Endothelial cell (in vitro differentiated cells): ENCODE measurements around the gene PCDHGC3. TPM values are rescaled to one million over a fixed set of nuclear protein-coding genes. Genes with fewer than 3 reads are reported as not detected.

Experiments
- DNase-seq: peaks from one replicate; pipeline ENCODE4 v3.0.0; 2021; ENCODE audit warnings: low spot score
- H3K27ac Mint-ChIP-seq: one replicate; pipeline ENCODE4 v1.8.0; 2021; ENCODE audit warnings: mixed read lengths, inconsistent platforms; ENCODE audit not compliant: unreplicated experiment
- H3K27me3 Mint-ChIP-seq: one replicate; pipeline ENCODE4 v1.8.0; 2021; ENCODE audit warnings: mild to moderate bottlenecking, moderate library complexity, mixed read lengths, inconsistent platforms; ENCODE audit not compliant: unreplicated experiment
- H3K36me3 Mint-ChIP-seq: one replicate; pipeline ENCODE4 v1.8.0; 2021; ENCODE audit warnings: mild to moderate bottlenecking, low read depth, mixed read lengths, inconsistent platforms; ENCODE audit not compliant: unreplicated experiment
- H3K4me1 Mint-ChIP-seq: one replicate; pipeline ENCODE4 v1.8.0; 2021; ENCODE audit warnings: mild to moderate bottlenecking, mixed read lengths, inconsistent platforms; ENCODE audit not compliant: unreplicated experiment
- H3K4me3 Mint-ChIP-seq: one replicate; pipeline ENCODE4 v1.8.0; 2021; ENCODE audit warnings: mild to moderate bottlenecking, mixed read lengths, inconsistent platforms; ENCODE audit not compliant: unreplicated experiment
- H3K9me3 Mint-ChIP-seq: one replicate; pipeline ENCODE4 v1.8.0; 2021; ENCODE audit warnings: mixed read lengths, inconsistent platforms; ENCODE audit not compliant: unreplicated experiment
- CTCF ChIP-seq: fragments of 200-600 bp; sonication (generic); IDR thresholded peaks from one replicate; pipeline ENCODE4 v1.5.0; 2021; ENCODE audit warnings: antibody characterized with exemption; ENCODE audit not compliant: unreplicated experiment
- total RNA-seq: library from RNA; stranded (reverse); fragmentation: NEBNext Ultra II Directional; extraction: Animal tissue kit (Norgen Biotek cat#: 25700); gene quantifications from one replicate; pipeline ENCODE4 v1.2.1, GENCODE V29; 2021; ENCODE audit not compliant: unreplicated experiment

Gene PCDHGC3
- total RNA-seq, 1 donor from 2014 or later, result 68.2 TPM

DNA sequence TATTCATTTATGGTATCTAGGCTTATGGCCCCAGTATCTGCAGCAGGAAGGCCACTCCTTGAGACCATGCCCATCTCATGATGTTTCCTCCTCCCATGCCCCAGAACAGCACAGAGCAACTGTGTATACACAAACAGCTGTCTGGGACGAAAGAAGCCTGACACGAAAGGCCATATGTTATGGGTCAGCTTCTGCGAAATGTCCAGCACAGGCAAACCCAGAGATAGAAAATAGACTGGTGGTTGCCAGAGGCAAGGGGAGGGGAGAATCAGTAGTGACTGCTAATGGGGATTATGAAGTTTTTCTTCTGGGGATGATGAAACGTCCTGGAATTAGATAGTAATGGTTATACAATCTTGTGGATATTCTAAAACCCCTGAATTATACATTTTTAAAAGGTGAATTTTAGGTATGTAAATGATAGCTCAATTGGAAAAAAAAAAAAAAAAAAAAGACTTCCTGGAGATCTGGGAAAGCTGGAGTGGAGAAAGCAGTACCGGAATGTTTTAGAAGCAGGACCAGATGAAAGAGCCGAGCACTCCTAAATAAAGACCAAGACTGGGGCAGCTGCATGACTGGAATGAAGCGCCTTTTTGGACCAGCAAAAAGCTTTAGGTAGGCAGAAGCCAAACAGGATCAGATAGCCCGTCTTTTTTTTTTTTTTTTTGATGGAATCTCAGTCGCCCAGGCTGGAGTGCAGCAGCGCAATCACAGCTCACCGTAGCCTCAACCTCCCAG is 42.3 kb downstream of the PCDHGC3 start:
- H3K36me3 Mint-ChIP-seq, result peaks cover 48% of the 10 kb centered on the region
- peaks cover 73% of the 10 kb centered on the region for H3K4me1 Mint-ChIP-seq
- H3K27ac Mint-ChIP-seq, result peak overlapping the region; percentile 6
- TF ChIP-seq CTCF, result no peak
- no peaks in the 10 kb centered on the region for H3K9me3 Mint-ChIP-seq
- H3K27me3 Mint-ChIP-seq, result peaks cover 12% of the 10 kb centered on the region
- DNase-seq, result no peak
- no peak overlapping the region for H3K4me3 Mint-ChIP-seq

- no peaks in the 10 kb centered on the region for H3K9me3 Mint-ChIP-seq
- H3K36me3 Mint-ChIP-seq, result peaks cover 48% of the 10 kb centered on the region
- no peak overlapping the region for H3K27ac Mint-ChIP-seq
Measured at GRCh38 chr5:141518618-141519015, 42.9 kb downstream of the PCDHGC3 start.

GRCh38 chr5:141519605-141520565 is 44.1 kb downstream of the PCDHGC3 start:
- peak overlapping the region; percentile 34 for H3K4me3 Mint-ChIP-seq
- H3K4me1 Mint-ChIP-seq, result peaks cover 66% of the 10 kb centered on the region

More at GRCh38 chr5:141518618-141519015, 42.9 kb downstream of the PCDHGC3 start:
- Mint-ChIP-seq H3K4me3 (no peak overlapping the region), H3K4me1 (peaks cover 70% of the 10 kb centered on the region), H3K27me3 (peaks cover 8% of the 10 kb centered on the region)
- no peak for TF ChIP-seq CTCF
- DNase-seq, result no peak

GRCh38 chr5:141521244-141521781 is 45.5 kb downstream of the PCDHGC3 start:
- H3K27ac Mint-ChIP-seq, result peak overlapping the region; percentile 82
- H3K27me3 Mint-ChIP-seq, result peaks cover 3% of the 10 kb centered on the region
- no peaks in the 10 kb centered on the region for H3K9me3 Mint-ChIP-seq
- H3K4me3 Mint-ChIP-seq, result peak overlapping the region; percentile 14
- peaks cover 52% of the 10 kb centered on the region for H3K4me1 Mint-ChIP-seq
- peaks cover 58% of the 10 kb centered on the region for H3K36me3 Mint-ChIP-seq
- no peak for DNase-seq
- no peak for TF ChIP-seq CTCF

More at GRCh38 chr5:141519605-141520565, 44.1 kb downstream of the PCDHGC3 start:
- peak overlapping the region; percentile 49 for H3K27ac Mint-ChIP-seq
- no peak for TF ChIP-seq CTCF
- H3K9me3 Mint-ChIP-seq, result no peaks in the 10 kb centered on the region
- no peak for DNase-seq
- H3K27me3 Mint-ChIP-seq, result peaks cover 3% of the 10 kb centered on the region
- peaks cover 51% of the 10 kb centered on the region for H3K36me3 Mint-ChIP-seq
